Measurements from ENCODE around the gene PIGBOS1. TPM values are rescaled to one million over a fixed set of nuclear protein-coding genes. Genes with fewer than 3 reads are reported as not detected.

Gene PIGBOS1
- total RNA-seq, 2 donors from 2014 or later, result 12.1 to 14.3 TPM

DNA sequence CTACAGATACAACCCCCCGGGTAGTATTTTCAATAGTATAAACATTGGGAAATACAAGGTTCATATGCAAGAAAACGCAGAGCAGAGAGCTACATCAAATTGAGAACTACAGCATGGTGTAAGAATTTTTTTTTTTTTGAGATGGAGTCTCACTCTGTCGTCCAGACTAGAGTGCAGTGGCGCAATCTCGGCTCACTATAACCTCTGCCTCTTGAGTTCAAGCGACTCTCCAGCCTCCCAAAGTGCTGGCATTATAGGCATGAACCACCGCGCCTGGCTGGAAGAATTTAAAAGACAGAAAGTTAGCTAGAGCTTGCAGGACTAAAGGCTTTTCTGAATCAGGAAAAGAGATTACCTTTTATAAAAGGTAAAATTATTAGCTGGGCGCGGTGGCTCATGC lies 42.1 kb upstream of the PIGBOS1 start:
- H3K9me3 ChIP-seq (ENCODE audit: control insufficient read depth, low read length), result no peaks in the 10 kb centered on the region
- TF ChIP-seq, protein P1, sequence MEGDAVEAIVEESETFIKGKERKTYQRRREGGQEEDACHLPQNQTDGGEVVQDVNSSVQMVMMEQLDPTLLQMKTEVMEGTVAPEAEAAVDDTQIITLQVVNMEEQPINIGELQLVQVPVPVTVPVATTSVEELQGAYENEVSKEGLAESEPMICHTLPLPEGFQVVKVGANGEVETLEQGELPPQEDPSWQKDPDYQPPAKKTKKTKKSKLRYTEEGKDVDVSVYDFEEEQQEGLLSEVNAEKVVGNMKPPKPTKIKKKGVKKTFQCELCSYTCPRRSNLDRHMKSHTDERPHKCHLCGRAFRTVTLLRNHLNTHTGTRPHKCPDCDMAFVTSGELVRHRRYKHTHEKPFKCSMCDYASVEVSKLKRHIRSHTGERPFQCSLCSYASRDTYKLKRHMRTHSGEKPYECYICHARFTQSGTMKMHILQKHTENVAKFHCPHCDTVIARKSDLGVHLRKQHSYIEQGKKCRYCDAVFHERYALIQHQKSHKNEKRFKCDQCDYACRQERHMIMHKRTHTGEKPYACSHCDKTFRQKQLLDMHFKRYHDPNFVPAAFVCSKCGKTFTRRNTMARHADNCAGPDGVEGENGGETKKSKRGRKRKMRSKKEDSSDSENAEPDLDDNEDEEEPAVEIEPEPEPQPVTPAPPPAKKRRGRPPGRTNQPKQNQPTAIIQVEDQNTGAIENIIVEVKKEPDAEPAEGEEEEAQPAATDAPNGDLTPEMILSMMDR (conservative IDR thresholded peaks at IDR 0.05), result no peak
- H3K36me3 ChIP-seq (ENCODE audit: control insufficient read depth, insufficient read depth, low read length), result no peaks in the 10 kb centered on the region
- DNase-seq, result no peak
- H3K27ac ChIP-seq (ENCODE audit: low read depth, low read length), result no peak overlapping the region
- Mint-ChIP-seq H3K4me1 (peaks cover 7% of the 10 kb centered on the region), H3K27me3 (ENCODE audit: insufficient read depth) (no peaks in the 10 kb centered on the region), H3K9me3 (no peaks in the 10 kb centered on the region), H3K36me3 (ENCODE audit: low read depth) (peaks cover 5% of the 10 kb centered on the region), H3K4me3 (no peak overlapping the region), H3K27ac (no peak overlapping the region)
- H3K4me1 ChIP-seq (ENCODE audit: control insufficient read depth, insufficient read depth, low read length), result no peaks in the 10 kb centered on the region
- H3K4me3 ChIP-seq (ENCODE audit: low read length), result no peak overlapping the region
- WGBS, 2 experiments (ENCODE audit: insufficient coverage in 1 of 2, insufficient read length in 1 of 2), result 91% methylated on average over 6 to 10 of the region's 10 CpGs
- H3K27me3 ChIP-seq (ENCODE audit: control insufficient read depth, insufficient read depth, low read length, poor library complexity, severe bottlenecking), result no peaks in the 10 kb centered on the region
- H3K9ac ChIP-seq (ENCODE audit: extremely low read depth, low read length, poor library complexity, severe bottlenecking), result no peak overlapping the region

DNA sequence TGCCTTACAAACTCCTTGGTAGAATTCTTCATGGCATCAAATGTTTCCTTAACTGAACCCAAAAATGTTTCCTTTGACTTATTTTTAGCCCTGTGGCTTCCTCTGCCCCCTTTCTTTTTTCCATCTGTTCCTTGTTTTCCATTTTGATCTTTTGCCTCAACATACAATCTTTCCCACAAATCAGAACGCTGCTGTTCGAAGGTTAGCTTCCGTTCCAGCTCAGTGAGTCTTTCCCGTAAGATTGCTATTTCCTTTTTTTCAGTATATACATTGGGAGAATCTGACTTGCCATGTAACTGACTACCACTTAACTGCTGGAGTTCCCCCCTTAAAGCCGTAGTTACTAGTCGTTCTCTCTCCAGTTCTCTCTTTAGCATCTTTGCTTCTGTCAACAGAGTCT lies 41.3 kb upstream of the PIGBOS1 start:
- Mint-ChIP-seq H3K4me3 (no peak overlapping the region), H3K27ac (no peak overlapping the region), H3K4me1 (peaks cover 11% of the 10 kb centered on the region), H3K36me3 (ENCODE audit: low read depth) (peaks cover 9% of the 10 kb centered on the region), H3K9me3 (no peaks in the 10 kb centered on the region), H3K27me3 (ENCODE audit: insufficient read depth) (no peaks in the 10 kb centered on the region)
- DNase-seq, result no peak
- no peak overlapping the region for H3K9ac ChIP-seq (ENCODE audit: extremely low read depth, low read length, poor library complexity, severe bottlenecking)
- H3K4me1 ChIP-seq (ENCODE audit: control insufficient read depth, insufficient read depth, low read length), result no peaks in the 10 kb centered on the region
- H3K36me3 ChIP-seq (ENCODE audit: control insufficient read depth, insufficient read depth, low read length), result no peaks in the 10 kb centered on the region
- no peak overlapping the region for H3K27ac ChIP-seq (ENCODE audit: low read depth, low read length)
- H3K27me3 ChIP-seq (ENCODE audit: control insufficient read depth, insufficient read depth, low read length, poor library complexity, severe bottlenecking), result no peaks in the 10 kb centered on the region
- no peaks in the 10 kb centered on the region for H3K9me3 ChIP-seq (ENCODE audit: control insufficient read depth, low read length)
- 89 to 93% methylated on average over 6 of the region's 6 CpGs for WGBS, 2 experiments (ENCODE audit: insufficient coverage in 1 of 2, insufficient read length in 1 of 2)
- TF ChIP-seq, protein P1 (conservative IDR thresholded peaks at IDR 0.05), result no peak
- H3K4me3 ChIP-seq (ENCODE audit: low read length), result no peak overlapping the region

DNA sequence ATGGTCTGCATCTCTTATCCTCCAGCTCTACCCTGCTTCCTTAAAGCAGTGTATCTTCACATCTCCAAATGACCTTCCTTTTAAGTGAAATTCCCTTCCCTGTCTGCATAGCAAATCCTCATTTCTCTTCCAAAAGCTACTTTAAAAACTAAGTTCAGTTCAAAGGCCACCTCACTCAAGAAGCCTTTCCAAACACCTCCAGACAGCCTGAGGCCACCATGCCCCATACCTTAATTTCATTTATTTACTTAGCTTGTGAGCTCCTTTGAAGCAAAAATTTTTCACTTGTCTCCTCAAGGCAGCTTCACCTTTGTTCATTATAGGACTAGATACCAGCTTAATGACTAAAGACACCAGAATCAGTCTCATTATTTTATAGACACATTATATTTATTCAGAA lies 39.5 kb upstream of the PIGBOS1 start:
- Histone ChIP-seq H3K27me3 (ENCODE audit: control insufficient read depth, insufficient read depth, low read length, poor library complexity, severe bottlenecking) (no peaks in the 10 kb centered on the region), H3K4me3 (ENCODE audit: low read length) (no peak overlapping the region), H3K4me1 (ENCODE audit: control insufficient read depth, insufficient read depth, low read length) (no peaks in the 10 kb centered on the region), H3K27ac (ENCODE audit: low read depth, low read length) (no peak overlapping the region), H3K9ac (ENCODE audit: extremely low read depth, low read length, poor library complexity, severe bottlenecking) (no peak overlapping the region), H3K36me3 (ENCODE audit: control insufficient read depth, insufficient read depth, low read length) (no peaks in the 10 kb centered on the region), H3K9me3 (ENCODE audit: control insufficient read depth, low read length) (no peaks in the 10 kb centered on the region)
- no peak for DNase-seq
- TF ChIP-seq, protein P1 (conservative IDR thresholded peaks at IDR 0.05), result no peak
- Mint-ChIP-seq H3K4me3 (no peak overlapping the region), H3K9me3 (no peaks in the 10 kb centered on the region), H3K27me3 (ENCODE audit: insufficient read depth) (no peaks in the 10 kb centered on the region), H3K36me3 (ENCODE audit: low read depth) (peaks cover 9% of the 10 kb centered on the region), H3K27ac (no peak overlapping the region), H3K4me1 (peaks cover 12% of the 10 kb centered on the region)
